ENCODE results near the gene KCP. TPM values are rescaled to one million over a fixed set of nuclear protein-coding genes. Genes with fewer than 3 reads are reported as not detected.

KCP gene
- total and polyA plus RNA-seq, 2 of the 13 experiments (the other 11 are each of a cell fraction or from before 2014, with no cell fraction given), result 0.37 to 1.0 TPM

DNA sequence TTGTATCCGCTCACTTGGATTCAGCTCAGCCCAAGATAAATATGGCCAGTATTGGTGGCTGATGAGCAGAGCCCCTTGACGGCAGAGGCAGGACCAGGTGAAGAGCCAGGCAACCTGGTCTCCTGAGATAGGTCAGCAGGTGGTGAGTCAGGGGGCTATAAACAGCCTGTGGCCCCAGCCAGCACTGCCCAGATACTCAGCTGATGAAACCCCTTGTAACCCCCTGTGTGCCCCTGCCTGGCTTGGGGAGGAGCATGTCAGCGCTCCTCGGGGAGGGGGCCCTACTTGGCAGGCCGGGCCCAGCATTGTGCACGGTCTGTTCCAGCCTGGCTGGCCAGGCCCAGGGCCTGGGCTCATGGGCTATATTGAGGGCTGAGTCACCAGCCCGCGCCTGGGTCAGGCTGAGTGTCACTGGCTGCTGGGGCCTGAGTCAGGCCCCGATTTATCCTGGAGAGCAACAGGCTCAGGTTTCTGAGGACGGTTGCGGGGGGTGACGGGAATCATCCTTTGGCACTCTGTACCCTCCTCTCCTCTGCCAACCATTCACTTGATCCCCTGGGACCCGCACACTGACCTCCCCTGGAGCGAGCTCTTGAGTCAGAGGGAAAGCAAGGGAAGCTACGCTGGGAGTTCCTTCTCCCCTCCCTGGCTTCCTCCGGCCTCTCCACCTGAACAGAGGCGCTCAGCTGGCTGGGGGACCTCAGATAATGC is 83.1 kb downstream of the KCP start (continued):
- TF ChIP-seq CBX5 (CRISPR knock-in tag; IDR thresholded peaks at IDR 0.05; ENCODE audit: borderline replicate concordance) (no peak), CERS6 (CRISPR knock-in tag; IDR thresholded peaks at IDR 0.05) (no peak), HOMEZ (CRISPR knock-in tag; IDR thresholded peaks at IDR 0.05; ENCODE audit: low read depth) (no peak), BCL6 (CRISPR knock-in tag; IDR thresholded peaks at IDR 0.05) (peak; percentile 19; the same call in 1 of the 2 replicates), ZNF33B (CRISPR knock-in tag; IDR thresholded peaks at IDR 0.05) (no peak), HIVEP1 (CRISPR knock-in tag; IDR thresholded peaks at IDR 0.05) (no peak), ELF4 (CRISPR knock-in tag; IDR thresholded peaks at IDR 0.05; ENCODE audit: borderline replicate concordance) (no peak), SMYD3 (CRISPR knock-in tag; IDR thresholded peaks at IDR 0.05) (no peak), TEAD3 (CRISPR knock-in tag; optimal IDR thresholded peaks at IDR 0.05; ENCODE audit: borderline replicate concordance) (no peak), MTF2 (CRISPR knock-in tag; IDR thresholded peaks at IDR 0.05; ENCODE audit: borderline replicate concordance) (0 out of 2 replicates have a peak, but pooled peaks have one; percentile 12), MAFF (IDR thresholded peaks at IDR 0.05; ENCODE audit: low read depth, low read length) (no peak), RXRB (CRISPR knock-in tag; IDR thresholded peaks at IDR 0.05; ENCODE audit: borderline replicate concordance) (no peak), RXRA (CRISPR knock-in tag; IDR thresholded peaks at IDR 0.05) (peak; percentile 2; the same call in 1 of the 2 replicates), HMG20A (CRISPR knock-in tag; IDR thresholded peaks at IDR 0.05; ENCODE audit: borderline replicate concordance) (no peak), ETV5 (CRISPR knock-in tag; IDR thresholded peaks at IDR 0.05; ENCODE audit: borderline replicate concordance) (no peak), ZMYM2 (CRISPR knock-in tag; IDR thresholded peaks at IDR 0.05) (no peak), CHD2 (IDR thresholded peaks at IDR 0.05; ENCODE audit: low read depth, low read length) (no peak), TCF7L2 (IDR thresholded peaks at IDR 0.05; ENCODE audit: low read depth, low read length) (no peak), JDP2 (CRISPR knock-in tag; IDR thresholded peaks at IDR 0.05; ENCODE audit: borderline replicate concordance) (no peak)
- TF ChIP-seq, protein P1, sequence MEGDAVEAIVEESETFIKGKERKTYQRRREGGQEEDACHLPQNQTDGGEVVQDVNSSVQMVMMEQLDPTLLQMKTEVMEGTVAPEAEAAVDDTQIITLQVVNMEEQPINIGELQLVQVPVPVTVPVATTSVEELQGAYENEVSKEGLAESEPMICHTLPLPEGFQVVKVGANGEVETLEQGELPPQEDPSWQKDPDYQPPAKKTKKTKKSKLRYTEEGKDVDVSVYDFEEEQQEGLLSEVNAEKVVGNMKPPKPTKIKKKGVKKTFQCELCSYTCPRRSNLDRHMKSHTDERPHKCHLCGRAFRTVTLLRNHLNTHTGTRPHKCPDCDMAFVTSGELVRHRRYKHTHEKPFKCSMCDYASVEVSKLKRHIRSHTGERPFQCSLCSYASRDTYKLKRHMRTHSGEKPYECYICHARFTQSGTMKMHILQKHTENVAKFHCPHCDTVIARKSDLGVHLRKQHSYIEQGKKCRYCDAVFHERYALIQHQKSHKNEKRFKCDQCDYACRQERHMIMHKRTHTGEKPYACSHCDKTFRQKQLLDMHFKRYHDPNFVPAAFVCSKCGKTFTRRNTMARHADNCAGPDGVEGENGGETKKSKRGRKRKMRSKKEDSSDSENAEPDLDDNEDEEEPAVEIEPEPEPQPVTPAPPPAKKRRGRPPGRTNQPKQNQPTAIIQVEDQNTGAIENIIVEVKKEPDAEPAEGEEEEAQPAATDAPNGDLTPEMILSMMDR (CRISPR knock-in tag; IDR thresholded peaks at IDR 0.05), result no peak
- TF ChIP-seq, protein P2, sequence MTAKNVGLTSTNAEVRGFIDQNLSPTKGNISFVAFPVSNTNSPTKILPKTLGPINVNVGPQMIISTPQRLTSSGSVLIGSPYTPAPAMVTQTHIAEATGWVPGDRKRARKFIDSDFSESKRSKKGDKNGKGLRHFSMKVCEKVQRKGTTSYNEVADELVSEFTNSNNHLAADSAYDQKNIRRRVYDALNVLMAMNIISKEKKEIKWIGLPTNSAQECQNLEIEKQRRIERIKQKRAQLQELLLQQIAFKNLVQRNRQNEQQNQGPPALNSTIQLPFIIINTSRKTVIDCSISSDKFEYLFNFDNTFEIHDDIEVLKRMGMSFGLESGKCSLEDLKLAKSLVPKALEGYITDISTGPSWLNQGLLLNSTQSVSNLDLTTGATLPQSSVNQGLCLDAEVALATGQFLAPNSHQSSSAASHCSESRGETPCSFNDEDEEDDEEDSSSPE (CRISPR knock-in tag; IDR thresholded peaks at IDR 0.05), result no peak
- TF ChIP-seq, protein P3, sequence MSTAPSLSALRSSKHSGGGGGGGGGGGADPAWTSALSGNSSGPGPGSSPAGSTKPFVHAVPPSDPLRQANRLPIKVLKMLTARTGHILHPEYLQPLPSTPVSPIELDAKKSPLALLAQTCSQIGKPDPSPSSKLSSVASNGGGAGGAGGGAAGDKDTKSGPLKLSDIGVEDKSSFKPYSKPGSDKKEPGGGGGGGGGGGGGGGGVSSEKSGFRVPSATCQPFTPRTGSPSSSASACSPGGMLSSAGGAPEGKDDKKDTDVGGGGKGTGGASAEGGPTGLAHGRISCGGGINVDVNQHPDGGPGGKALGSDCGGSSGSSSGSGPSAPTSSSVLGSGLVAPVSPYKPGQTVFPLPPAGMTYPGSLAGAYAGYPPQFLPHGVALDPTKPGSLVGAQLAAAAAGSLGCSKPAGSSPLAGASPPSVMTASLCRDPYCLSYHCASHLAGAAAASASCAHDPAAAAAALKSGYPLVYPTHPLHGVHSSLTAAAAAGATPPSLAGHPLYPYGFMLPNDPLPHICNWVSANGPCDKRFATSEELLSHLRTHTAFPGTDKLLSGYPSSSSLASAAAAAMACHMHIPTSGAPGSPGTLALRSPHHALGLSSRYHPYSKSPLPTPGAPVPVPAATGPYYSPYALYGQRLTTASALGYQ (CRISPR knock-in tag; IDR thresholded peaks at IDR 0.05), result no peak
- TF ChIP-seq, protein P4, sequence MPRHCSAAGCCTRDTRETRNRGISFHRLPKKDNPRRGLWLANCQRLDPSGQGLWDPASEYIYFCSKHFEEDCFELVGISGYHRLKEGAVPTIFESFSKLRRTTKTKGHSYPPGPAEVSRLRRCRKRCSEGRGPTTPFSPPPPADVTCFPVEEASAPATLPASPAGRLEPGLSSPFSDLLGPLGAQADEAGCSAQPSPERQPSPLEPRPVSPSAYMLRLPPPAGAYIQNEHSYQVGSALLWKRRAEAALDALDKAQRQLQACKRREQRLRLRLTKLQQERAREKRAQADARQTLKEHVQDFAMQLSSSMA (CRISPR knock-in tag; IDR thresholded peaks at IDR 0.05), result no peak
